ENCODE results near the gene PCGF1. TPM values are rescaled to one million over a fixed set of nuclear protein-coding genes. Genes with fewer than 3 reads are reported as not detected.
A peak's percentile ranks its signal among the peaks of the same experiment; 100 is the strongest.

The PCGF1 gene
- total and polyA plus RNA-seq, 2 of the 13 experiments (the other 11 are each of a cell fraction or from before 2014, with no cell fraction given) = 20.4 to 22.6 TPM

DNA sequence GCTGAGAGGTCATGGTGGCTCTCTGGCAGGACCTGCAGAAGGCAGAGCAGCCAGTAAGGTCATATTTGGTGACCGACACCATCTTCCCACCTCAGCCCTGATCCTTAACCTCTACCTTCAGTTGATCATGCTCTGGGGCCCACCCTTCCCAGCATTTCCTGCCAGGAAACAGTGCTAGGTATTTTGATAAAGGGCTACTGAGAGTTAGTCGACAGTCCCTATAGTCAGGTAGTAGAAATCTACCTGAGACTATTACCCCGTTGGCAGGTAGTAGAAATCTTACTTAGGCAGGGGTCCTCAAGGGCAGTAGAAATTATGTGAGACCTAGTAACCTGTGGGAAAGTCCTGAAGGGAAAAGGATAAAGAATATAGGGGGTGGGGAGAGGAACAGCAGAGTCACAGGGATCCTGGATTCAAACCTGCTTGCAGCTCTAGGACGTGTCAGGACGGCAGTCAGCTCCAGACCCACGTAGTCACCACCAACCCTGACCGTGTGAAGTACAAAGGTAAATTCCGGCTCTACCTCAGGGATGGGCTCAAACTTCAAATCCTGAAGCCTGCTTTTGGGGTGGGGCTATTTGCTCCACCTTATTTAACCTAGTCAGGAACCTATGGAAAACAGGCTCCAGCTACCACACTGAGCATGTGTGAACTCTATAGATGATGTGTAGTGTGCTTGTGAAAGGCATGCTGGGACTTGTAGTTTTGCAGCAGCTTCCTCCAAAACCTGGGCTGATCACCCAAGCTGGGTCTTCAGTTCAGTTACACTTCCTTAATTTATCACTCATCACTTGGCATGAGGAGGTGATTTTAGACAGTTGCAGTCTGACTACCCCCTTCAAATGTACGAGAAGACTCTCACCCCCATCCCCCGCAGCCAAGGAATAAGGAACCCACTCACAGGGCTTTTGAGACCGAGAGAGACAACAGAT is 18.5 kb upstream of the PCGF1 start, which contains the start of gene DQX1 (continued):
- TF ChIP-seq ZNF501 (CRISPR knock-in tag; IDR thresholded peaks at IDR 0.05) (peak; percentile 59), ZNF264 (CRISPR knock-in tag; IDR thresholded peaks at IDR 0.05) (no peak), AKAP8 (CRISPR knock-in tag; IDR thresholded peaks at IDR 0.05) (no peak), ZNF367 (CRISPR knock-in tag; IDR thresholded peaks at IDR 0.05; ENCODE audit: borderline replicate concordance) (no peak), CENPBD1 (CRISPR knock-in tag; IDR thresholded peaks at IDR 0.05; ENCODE audit: borderline replicate concordance, low read depth) (no peak), ZNF570 (CRISPR knock-in tag; IDR thresholded peaks at IDR 0.05; ENCODE audit: borderline replicate concordance) (no peak), FOXP1 (IDR thresholded peaks at IDR 0.05) (no peak), FOXP1 (CRISPR knock-in tag; IDR thresholded peaks at IDR 0.05) (0 out of 2 replicates have a peak, but pooled peaks have one; percentile 13), SUZ12 (IDR thresholded peaks at IDR 0.05; ENCODE audit: low read depth, low read length) (peak; percentile 75), ZNF563 (CRISPR knock-in tag; IDR thresholded peaks at IDR 0.05) (no peak), HNRNPL (IDR thresholded peaks at IDR 0.05; ENCODE audit: low read depth, low read length) (no peak), RORA (CRISPR knock-in tag; IDR thresholded peaks at IDR 0.05) (no peak), ZNF343 (CRISPR knock-in tag; IDR thresholded peaks at IDR 0.05) (0 out of 2 replicates have a peak, but pooled peaks have one; percentile 27), ZBTB4 (CRISPR knock-in tag; IDR thresholded peaks at IDR 0.05; ENCODE audit: borderline replicate concordance) (no peak), DPF2 (CRISPR knock-in tag; IDR thresholded peaks at IDR 0.05; ENCODE audit: borderline replicate concordance, low read depth) (no peak), FOXJ3 (CRISPR knock-in tag; IDR thresholded peaks at IDR 0.05; ENCODE audit: borderline replicate concordance) (no peak), ZNF639 (CRISPR knock-in tag; conservative IDR thresholded peaks at IDR 0.05) (no peak), GPN1 (CRISPR knock-in tag; IDR thresholded peaks at IDR 0.05; ENCODE audit: borderline replicate concordance) (no peak)
- TF ChIP-seq, protein P1, sequence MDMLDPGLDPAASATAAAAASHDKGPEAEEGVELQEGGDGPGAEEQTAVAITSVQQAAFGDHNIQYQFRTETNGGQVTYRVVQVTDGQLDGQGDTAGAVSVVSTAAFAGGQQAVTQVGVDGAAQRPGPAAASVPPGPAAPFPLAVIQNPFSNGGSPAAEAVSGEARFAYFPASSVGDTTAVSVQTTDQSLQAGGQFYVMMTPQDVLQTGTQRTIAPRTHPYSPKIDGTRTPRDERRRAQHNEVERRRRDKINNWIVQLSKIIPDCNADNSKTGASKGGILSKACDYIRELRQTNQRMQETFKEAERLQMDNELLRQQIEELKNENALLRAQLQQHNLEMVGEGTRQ (IDR thresholded peaks at IDR 0.05; ENCODE audit: low read depth, low read length) = no peak
- TF ChIP-seq, protein P1 (CRISPR knock-in tag; IDR thresholded peaks at IDR 0.05; ENCODE audit: borderline replicate concordance) = no peak
- TF ChIP-seq, protein P2, sequence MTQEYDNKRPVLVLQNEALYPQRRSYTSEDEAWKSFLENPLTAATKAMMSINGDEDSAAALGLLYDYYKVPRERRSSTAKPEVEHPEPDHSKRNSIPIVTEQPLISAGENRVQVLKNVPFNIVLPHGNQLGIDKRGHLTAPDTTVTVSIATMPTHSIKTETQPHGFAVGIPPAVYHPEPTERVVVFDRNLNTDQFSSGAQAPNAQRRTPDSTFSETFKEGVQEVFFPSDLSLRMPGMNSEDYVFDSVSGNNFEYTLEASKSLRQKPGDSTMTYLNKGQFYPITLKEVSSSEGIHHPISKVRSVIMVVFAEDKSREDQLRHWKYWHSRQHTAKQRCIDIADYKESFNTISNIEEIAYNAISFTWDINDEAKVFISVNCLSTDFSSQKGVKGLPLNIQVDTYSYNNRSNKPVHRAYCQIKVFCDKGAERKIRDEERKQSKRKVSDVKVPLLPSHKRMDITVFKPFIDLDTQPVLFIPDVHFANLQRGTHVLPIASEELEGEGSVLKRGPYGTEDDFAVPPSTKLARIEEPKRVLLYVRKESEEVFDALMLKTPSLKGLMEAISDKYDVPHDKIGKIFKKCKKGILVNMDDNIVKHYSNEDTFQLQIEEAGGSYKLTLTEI (CRISPR knock-in tag; conservative IDR thresholded peaks at IDR 0.05) = no peak
